OCI-LY3 (cell line): ENCODE data around the gene CSRP3.
A peak's percentile ranks its signal among the peaks of the same experiment; 100 is the strongest.

ENCODE experiments used
- H2AFZ ChIP-seq: fragments of 200-600, 300-600 bp; shearing (Covaris generic); 2 replicates; pipeline ENCODE4 v1.6.0; 2014; ENCODE audit warnings: antibody characterized with exemption, low read depth, low read length
- H3K27ac ChIP-seq: fragments of 200-600, 300-600 bp; sonication (generic); 2 replicates; pipeline ENCODE4 v1.5.1; 2014; ENCODE audit warnings: mild to moderate bottlenecking, low read length, moderate library complexity, mixed read lengths
- H3K27me3 ChIP-seq: fragments of 200-600, 300-600 bp; sonication (generic); 2 replicates; pipeline ENCODE4 v1.6.1; 2014; ENCODE audit warnings: low read depth, low read length, mixed read lengths
- H3K36me3 ChIP-seq: fragments of 200-600, 300-600 bp; sonication (generic); replicated peaks from 2 replicates; pipeline ENCODE3; 2014; ENCODE audit warnings: low read depth, low read length, mixed read lengths
- H3K4me1 ChIP-seq: fragments of 300-600, 200-600 bp; sonication (generic); 2 replicates; pipeline ENCODE4 v1.6.1; 2014; ENCODE audit warnings: low read length, mixed read lengths
- H3K4me2 ChIP-seq: fragments of 200-600, 300-600 bp; sonication (generic); 2 replicates; pipeline ENCODE4 v1.6.1; 2014; ENCODE audit warnings: low read length, mixed read lengths
- H3K4me3 ChIP-seq: fragments of 300-600, 200-600 bp; sonication (generic); 2 replicates; pipeline ENCODE4 v1.5.1; 2014; ENCODE audit warnings: antibody characterized with exemption, mild to moderate bottlenecking, low read length, moderate library complexity
- H3K79me2 ChIP-seq: fragments of 300-600, 200-600 bp; shearing (Covaris generic); 2 replicates; pipeline ENCODE4 v1.6.1; 2014; ENCODE audit warnings: mild to moderate bottlenecking, low read length, mixed read lengths
- H3K9ac ChIP-seq: fragments of 300-600, 200-600 bp; shearing (Covaris generic); 2 replicates; pipeline ENCODE4 v1.6.0; 2014; ENCODE audit warnings: mild to moderate bottlenecking, low read length, moderate library complexity
- H3K9me3 ChIP-seq: fragments of 200-600, 300-600 bp; shearing (Covaris generic); 2 replicates; pipeline ENCODE4 v1.6.1; 2014; ENCODE audit warnings: low read length, mixed read lengths; ENCODE audit not compliant: insufficient read depth
- H4K20me1 ChIP-seq: fragments of 200-600, 300-600 bp; sonication (generic); 2 replicates; pipeline ENCODE4 v1.6.1; 2016; ENCODE audit warnings: low read length, mixed read lengths; ENCODE audit not compliant: insufficient read depth
- EZH2phosphoT487 ChIP-seq: fragments of 200-600 bp; shearing (Covaris generic); IDR thresholded peaks from 2 replicates; pipeline ENCODE4 v1.6.1; 2018; ENCODE audit warnings: antibody characterized with exemption, mixed run types, low read depth
- TF ChIP-seq, protein P1 (sequence below): fragments of 200-600, 300-600 bp; sonication (generic); IDR thresholded peaks from 2 replicates; pipeline ENCODE4 v1.5.1; 2014; ENCODE audit warnings: antibody characterized with exemption, low read length, low read depth

Gene CSRP3

DNA sequence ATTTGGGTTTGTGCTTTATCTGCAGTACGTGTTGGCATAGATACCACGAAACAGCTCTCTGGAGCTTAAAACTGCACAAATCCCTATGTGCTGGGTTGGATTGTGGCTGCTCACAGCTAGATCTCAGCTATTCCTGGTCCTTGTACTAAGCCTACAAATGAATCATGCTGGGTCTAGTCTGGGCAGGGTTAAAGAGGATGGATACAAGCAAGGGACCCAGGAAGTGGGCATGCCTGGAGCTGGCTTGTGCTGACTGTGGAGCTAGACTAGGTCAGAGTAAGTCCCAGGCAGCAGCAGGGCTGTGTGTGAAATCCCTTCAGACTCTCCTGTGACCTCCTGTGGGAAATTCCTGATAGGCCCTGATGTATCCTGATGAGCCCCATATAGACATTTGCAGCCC is 42.8 kb upstream of the CSRP3 start:
- Histone ChIP-seq H4K20me1 (no peaks in the 10 kb centered on the region), H3K27ac (no peak overlapping the region), H3K4me3 (no peak overlapping the region), H3K9me3 (no peaks in the 10 kb centered on the region; the same call in 1 of the 2 replicates), H3K27me3 (no peaks in the 10 kb centered on the region), H3K36me3 (no peaks in the 10 kb centered on the region), H3K4me2 (no peak overlapping the region), H2AFZ (no peak overlapping the region), H3K4me1 (peaks cover 29% of the 10 kb centered on the region), H3K79me2 (peaks cover 9% of the 10 kb centered on the region), H3K9ac (no peak overlapping the region)
- TF ChIP-seq, protein P1, sequence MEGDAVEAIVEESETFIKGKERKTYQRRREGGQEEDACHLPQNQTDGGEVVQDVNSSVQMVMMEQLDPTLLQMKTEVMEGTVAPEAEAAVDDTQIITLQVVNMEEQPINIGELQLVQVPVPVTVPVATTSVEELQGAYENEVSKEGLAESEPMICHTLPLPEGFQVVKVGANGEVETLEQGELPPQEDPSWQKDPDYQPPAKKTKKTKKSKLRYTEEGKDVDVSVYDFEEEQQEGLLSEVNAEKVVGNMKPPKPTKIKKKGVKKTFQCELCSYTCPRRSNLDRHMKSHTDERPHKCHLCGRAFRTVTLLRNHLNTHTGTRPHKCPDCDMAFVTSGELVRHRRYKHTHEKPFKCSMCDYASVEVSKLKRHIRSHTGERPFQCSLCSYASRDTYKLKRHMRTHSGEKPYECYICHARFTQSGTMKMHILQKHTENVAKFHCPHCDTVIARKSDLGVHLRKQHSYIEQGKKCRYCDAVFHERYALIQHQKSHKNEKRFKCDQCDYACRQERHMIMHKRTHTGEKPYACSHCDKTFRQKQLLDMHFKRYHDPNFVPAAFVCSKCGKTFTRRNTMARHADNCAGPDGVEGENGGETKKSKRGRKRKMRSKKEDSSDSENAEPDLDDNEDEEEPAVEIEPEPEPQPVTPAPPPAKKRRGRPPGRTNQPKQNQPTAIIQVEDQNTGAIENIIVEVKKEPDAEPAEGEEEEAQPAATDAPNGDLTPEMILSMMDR, result no peak
- TF ChIP-seq EZH2phosphoT487, result no peak

DNA sequence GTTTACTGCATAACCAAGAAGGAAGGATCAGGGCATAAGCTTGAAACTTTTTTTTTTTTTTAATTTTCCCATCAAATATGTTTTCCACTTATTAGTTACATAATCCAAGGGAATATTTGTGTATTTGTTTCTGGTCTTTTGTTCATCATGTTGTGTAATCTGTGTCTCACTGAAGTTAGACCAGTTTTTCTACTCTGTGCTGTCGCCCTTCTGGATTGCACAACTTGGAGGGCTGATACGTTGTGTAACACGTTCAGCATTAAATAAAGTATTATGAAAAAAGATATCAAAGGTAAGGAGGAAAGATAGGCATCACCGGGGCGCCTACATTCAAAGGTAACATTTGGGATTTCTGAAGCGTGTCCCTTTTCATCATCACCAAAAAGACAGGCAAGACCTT is 42.3 kb upstream of the CSRP3 start:
- peaks cover 34% of the 10 kb centered on the region for H3K4me1 ChIP-seq
- peak overlapping the region; percentile 54 for H3K27ac ChIP-seq
- H3K36me3 ChIP-seq, result peaks cover 5% of the 10 kb centered on the region
- no peaks in the 10 kb centered on the region for H4K20me1 ChIP-seq
- H3K4me3 ChIP-seq, result no peak overlapping the region
- H2AFZ ChIP-seq, result no peak overlapping the region
- no peak overlapping the region for H3K9ac ChIP-seq
- peaks cover 14% of the 10 kb centered on the region for H3K79me2 ChIP-seq
- no peak for TF ChIP-seq EZH2phosphoT487
- TF ChIP-seq, protein P1, result no peak
- no peaks in the 10 kb centered on the region; the same call in 1 of the 2 replicates for H3K9me3 ChIP-seq
- H3K4me2 ChIP-seq, result peak overlapping the region; percentile 48
- no peaks in the 10 kb centered on the region for H3K27me3 ChIP-seq

DNA sequence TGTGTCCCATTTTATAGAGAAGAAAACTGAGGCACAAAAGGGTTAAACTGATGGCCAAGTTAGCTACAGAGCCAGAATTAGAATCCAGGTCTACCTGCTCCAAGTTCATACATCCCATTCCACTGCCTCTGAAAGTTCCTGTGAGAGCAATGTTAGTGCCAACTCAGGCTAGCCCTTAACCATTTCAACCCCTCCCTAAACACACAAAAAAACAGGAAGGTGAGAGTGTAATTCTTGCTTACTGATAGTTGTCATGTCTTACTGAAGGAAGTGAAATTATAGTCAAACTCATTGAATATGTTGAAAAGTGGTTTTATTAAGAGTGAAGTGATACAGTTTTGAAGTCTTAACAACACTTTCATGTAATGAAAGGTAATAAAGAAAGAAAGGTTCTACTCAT is 41.8 kb upstream of the CSRP3 start:
- Histone ChIP-seq H3K79me2 (peaks cover 19% of the 10 kb centered on the region), H3K4me2 (peak overlapping the region; percentile 48), H3K4me1 (peaks cover 38% of the 10 kb centered on the region), H3K9me3 (no peaks in the 10 kb centered on the region; the same call in 1 of the 2 replicates), H2AFZ (no peak overlapping the region), H4K20me1 (no peaks in the 10 kb centered on the region), H3K9ac (no peak overlapping the region), H3K27ac (peak overlapping the region; percentile 54), H3K4me3 (peak overlapping the region; percentile 14; the same call in 1 of the 2 replicates), H3K36me3 (peaks cover 9% of the 10 kb centered on the region), H3K27me3 (no peaks in the 10 kb centered on the region)
- TF ChIP-seq, protein P1, result no peak
- no peak for TF ChIP-seq EZH2phosphoT487

DNA sequence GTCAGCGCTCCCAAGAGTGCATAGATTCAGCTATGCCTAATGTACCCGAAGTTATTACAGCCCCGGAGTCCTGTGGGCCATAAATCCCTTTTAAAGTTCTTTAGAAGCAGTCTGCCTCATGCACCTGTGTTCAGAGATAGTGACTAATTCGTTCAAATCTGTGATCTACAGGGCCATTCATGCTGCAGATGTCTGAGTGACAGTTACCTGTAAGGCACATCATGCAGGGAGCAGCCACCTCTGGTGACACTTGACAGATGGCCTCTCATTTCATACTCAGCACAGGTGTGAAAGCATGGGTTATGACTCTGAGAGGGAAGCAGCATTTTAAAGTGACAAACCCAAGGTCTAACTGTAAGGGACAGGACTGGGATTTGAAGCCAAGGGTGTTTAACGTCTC is 41.4 kb upstream of the CSRP3 start:
- Histone ChIP-seq H3K27me3 (no peaks in the 10 kb centered on the region), H3K36me3 (peaks cover 13% of the 10 kb centered on the region), H4K20me1 (no peaks in the 10 kb centered on the region), H3K9me3 (no peaks in the 10 kb centered on the region; the same call in 1 of the 2 replicates), H3K9ac (no peak overlapping the region), H3K4me3 (peak overlapping the region; percentile 14; the same call in 1 of the 2 replicates), H2AFZ (no peak overlapping the region), H3K4me2 (peak overlapping the region; percentile 48), H3K27ac (peak overlapping the region; percentile 54), H3K4me1 (peaks cover 41% of the 10 kb centered on the region), H3K79me2 (peaks cover 23% of the 10 kb centered on the region)
- TF ChIP-seq EZH2phosphoT487, result no peak
- TF ChIP-seq, protein P1, result no peak
